Esophagus squamous epithelium (tissue), 4 donors: ENCODE data around the gene TICAM2.

Experiments
- CTCF ChIP-seq, 6 experiments: fragments of 450-650 bp in 4 of 6; fragments of 200-600 bp in 2 of 6; sonication (generic) in 2 of 6; IDR thresholded peaks; one replicate each; pipeline ENCODE4 v1.5.1; 2016 to 2019; ENCODE audit warnings: antibody characterized with exemption in 6 of 6, mild to moderate bottlenecking in 4 of 6, moderate library complexity in 4 of 6
- POLR2A ChIP-seq, 4 donors: fragments of 450-650 bp; IDR thresholded peaks; one replicate each; pipeline ENCODE4 v1.6.1; 2017; ENCODE audit warnings: antibody characterized with exemption in 4 of 4, mild to moderate bottlenecking in 4 of 4, moderate library complexity in 3 of 4

- no peak for TF ChIP-seq CTCF (IDR thresholded peaks at IDR 0.05)
- TF ChIP-seq POLR2A (IDR thresholded peaks at IDR 0.05): no peak
Observed at GRCh38 chr5:115629903-115630302, 27.6 kb upstream of the TICAM2 start.
